HG03139 (cell line): ENCODE measurements around the gene STK32B.

Experiments used
- ATAC-seq: cut with Tn5 transposase; IDR thresholded peaks from one replicate; pipeline ENCODE4 v1.9.1; 2021; ENCODE audit not compliant: unreplicated experiment

STK32B gene

DNA sequence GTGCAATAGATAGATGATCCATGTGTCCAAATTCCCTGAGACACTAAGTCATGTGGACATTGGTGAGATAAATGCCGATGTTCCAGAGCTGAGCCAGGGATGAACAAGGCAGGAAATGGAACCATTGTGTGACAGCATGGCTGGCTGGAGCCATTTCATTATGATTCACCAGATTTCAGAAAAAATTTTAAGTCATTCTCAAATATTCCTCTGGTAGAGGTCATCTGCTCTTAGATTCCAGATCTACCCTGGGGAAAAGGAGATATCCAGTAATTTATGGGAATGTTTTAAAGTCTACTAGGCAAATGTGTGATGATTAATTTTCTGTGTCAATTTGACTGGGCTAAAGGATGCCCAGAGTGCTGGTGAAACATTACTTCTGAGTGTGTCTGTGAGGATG, 287.3 kb downstream of the STK32B start:
- ATAC-seq: no peak

GRCh38 chr4:5340991-5341451, 289.7 kb downstream of the STK32B start:
- no peak for ATAC-seq

DNA sequence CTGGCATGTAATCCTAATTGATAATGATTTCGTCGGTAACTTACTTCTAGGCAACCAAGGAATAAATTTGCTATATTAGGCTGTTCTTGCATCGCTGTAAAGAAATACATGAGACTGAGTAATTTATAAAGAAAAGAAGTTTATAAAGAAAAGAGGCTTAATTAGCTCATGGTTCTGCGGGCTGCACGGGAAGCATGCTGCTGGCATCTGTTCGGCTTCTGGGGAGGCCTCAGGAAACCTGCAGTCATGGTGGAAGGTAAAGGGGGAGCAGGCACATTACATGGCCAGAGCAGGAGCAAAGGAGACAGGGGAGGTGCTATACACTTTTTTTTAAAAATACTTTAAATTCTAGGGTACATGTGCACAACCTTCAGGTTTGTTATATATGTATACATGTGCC, 290.2 kb downstream of the STK32B start:
- ATAC-seq: no peak

DNA sequence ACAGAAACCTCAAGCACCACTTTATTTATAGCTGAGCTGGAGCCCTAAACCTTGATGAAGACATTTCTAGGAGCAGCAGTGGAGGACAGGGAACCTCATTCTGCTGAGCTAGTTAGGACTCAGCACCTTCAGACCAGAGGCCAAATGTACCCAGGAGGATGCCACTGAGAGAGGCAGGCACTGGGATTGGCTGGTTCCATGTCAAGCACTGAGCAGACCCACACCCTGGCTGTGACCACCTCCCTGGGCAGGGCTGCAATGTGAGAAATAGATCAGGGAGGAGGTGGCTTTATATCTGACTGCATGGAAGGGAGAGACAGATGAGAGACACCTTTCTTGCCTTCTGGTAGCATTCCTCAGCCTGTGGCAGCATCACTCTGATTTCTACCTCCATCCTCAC, 304.6 kb downstream of the STK32B start:
- ATAC-seq: no peak

DNA sequence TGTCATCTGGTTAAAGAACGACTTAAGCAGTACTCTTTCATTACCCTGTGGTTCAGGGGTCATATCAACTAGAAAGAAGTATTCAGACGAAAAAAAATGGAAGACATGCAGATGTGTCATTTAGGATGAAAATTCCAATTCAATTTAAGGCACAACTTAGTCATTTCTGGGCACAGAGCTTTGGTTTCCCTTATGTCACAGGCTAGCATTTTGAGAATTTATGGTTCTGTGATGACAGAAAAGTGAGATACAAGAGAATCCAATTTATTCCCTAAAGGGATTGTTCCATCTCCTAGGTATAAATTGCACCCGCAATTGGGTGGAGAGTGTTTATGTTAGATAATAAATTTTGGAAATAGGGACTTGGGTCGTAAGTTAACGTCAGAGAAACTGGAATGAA, 306.6 kb downstream of the STK32B start:
- no peak for ATAC-seq

- no peak for ATAC-seq
Measured at GRCh38 chr4:5361968-5362367, 310.7 kb downstream of the STK32B start.

DNA sequence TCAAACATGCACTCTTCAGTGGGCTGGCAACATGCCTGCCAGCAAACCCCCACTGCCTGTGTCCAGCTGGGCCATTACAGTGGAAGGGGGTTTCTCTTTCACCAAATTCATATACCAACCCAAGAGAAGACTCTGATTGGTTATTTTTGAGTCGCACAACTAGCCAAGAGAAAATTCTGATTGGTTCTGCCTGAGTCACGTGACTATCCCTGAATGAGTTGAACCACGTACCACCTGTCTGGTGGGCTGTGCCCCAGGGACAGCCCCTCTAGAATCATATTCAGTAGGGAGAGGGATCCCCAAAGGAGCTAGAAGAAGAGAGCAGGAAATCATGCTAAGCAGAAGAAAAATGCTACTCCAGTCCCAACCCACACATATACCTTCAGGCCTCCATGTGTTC, 313.1 kb downstream of the STK32B start:
- no peak for ATAC-seq

- no peak for ATAC-seq
Measured at GRCh38 chr4:5365071-5366008, 314.1 kb downstream of the STK32B start.

DNA sequence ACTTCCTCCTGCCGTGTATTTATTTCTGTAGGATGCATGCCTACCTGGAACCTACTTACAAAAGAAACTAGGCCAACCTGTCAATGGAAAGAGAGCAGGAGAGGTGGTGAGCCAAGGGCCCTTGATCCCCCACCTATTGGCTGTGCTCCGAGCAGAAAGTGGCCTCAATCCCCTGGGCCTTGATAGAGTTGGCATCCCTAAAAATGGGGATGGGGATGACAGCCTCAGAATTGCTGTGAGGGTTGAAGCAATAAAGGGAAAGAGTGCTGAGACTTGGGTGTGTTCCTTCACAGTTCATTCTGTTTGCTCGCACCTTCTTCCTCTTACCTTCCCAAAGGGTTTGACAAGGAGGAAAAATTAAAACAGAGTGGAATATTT, 314.7 kb downstream of the STK32B start:
- ATAC-seq: no peak

- no peak for ATAC-seq
Measured at GRCh38 chr4:5366421-5366820, 315.1 kb downstream of the STK32B start.

GRCh38 chr4:5368426-5368825, 317.1 kb downstream of the STK32B start:
- ATAC-seq: no peak

GRCh38 chr4:5370286-5370685, 319.0 kb downstream of the STK32B start:
- no peak for ATAC-seq

- no peak for ATAC-seq
Measured at GRCh38 chr4:5371415-5372190, 320.3 kb downstream of the STK32B start.

GRCh38 chr4:5372198-5372597, 320.9 kb downstream of the STK32B start:
- no peak for ATAC-seq

- ATAC-seq: no peak
Measured at GRCh38 chr4:5373327-5373726, 322.0 kb downstream of the STK32B start.

- ATAC-seq: no peak
Measured at GRCh38 chr4:5374592-5374991, 323.3 kb downstream of the STK32B start.

- ATAC-seq: no peak
Measured at GRCh38 chr4:5374994-5375393, 323.7 kb downstream of the STK32B start.

DNA sequence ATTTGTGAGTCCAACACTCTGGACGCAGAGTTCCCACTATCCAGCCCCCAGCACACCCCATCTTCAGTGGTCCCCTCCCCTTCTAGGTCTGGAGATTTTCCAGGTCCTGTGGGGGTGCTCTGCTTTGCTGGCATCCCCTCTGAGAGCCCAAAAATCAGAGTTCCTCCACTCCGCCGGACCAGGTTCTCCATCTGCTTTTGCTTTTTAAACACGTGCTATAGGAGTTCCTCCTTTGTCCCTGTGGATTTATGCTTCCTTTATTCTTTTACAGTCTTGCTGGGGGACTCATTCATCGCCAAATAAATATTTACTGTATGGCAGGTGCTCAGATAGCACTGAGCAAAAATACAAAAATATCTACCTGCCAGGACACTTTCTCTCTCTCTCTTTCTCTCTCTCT, 324.7 kb downstream of the STK32B start:
- ATAC-seq: no peak

- ATAC-seq: no peak
Measured at GRCh38 chr4:5378002-5378401, 326.7 kb downstream of the STK32B start.

- ATAC-seq: no peak
Measured at GRCh38 chr4:5379895-5380294, 328.6 kb downstream of the STK32B start.

- no peak for ATAC-seq
Measured at GRCh38 chr4:5381961-5382441, 330.7 kb downstream of the STK32B start.
